22Rv1 (cell line): Measurements from ENCODE around the gene ZNF609.

Source experiments
- H3K27ac ChIP-seq: fragments of 450-650 bp; 2 replicates; pipeline ENCODE4 v1.5.1; 2017
- ZFX ChIP-seq: fragments of 450-650 bp; IDR thresholded peaks from 2 replicates; pipeline ENCODE4 v1.6.1; 2017; ENCODE audit warnings: antibody characterized with exemption, borderline replicate concordance
- TF ChIP-seq, protein P1 (sequence below): fragments of 450-650 bp; IDR thresholded peaks from 2 replicates; pipeline ENCODE4 v1.5.1; 2017; ENCODE audit warnings: mild to moderate bottlenecking

ZNF609 gene

GRCh38 chr15:64687688-64688087 lies 227.3 kb downstream of the ZNF609 start:
- H3K27ac ChIP-seq = no peak overlapping the region
- TF ChIP-seq ZFX = no peak
- TF ChIP-seq, protein P1, sequence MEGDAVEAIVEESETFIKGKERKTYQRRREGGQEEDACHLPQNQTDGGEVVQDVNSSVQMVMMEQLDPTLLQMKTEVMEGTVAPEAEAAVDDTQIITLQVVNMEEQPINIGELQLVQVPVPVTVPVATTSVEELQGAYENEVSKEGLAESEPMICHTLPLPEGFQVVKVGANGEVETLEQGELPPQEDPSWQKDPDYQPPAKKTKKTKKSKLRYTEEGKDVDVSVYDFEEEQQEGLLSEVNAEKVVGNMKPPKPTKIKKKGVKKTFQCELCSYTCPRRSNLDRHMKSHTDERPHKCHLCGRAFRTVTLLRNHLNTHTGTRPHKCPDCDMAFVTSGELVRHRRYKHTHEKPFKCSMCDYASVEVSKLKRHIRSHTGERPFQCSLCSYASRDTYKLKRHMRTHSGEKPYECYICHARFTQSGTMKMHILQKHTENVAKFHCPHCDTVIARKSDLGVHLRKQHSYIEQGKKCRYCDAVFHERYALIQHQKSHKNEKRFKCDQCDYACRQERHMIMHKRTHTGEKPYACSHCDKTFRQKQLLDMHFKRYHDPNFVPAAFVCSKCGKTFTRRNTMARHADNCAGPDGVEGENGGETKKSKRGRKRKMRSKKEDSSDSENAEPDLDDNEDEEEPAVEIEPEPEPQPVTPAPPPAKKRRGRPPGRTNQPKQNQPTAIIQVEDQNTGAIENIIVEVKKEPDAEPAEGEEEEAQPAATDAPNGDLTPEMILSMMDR = no peak

GRCh38 chr15:64688770-64689169 lies 228.4 kb downstream of the ZNF609 start:
- no peak overlapping the region for H3K27ac ChIP-seq
- TF ChIP-seq ZFX = no peak
- TF ChIP-seq, protein P1 = no peak

DNA sequence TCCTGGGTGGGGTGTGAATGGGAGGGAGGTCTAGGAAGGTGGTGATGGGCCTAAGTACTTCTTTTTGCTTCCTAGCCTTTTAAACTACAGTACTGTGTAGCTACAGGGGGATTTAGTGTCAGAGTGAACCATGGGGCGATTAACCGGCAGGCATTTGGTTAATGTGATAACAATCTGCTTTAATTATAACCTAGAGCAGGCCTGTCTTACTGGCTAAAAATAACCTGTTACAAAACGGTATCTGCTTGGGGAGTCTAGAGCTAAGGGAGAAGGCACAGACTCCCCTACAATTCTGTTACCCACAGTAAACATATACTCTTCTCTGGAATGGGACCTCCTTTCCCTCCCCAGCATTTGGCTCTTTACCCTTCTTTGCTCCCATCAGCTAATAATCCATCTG lies 229.6 kb downstream of the ZNF609 start:
- TF ChIP-seq, protein P1 = no peak
- no peak for TF ChIP-seq ZFX
- no peak overlapping the region for H3K27ac ChIP-seq

- TF ChIP-seq, protein P1 = no peak
- TF ChIP-seq ZFX = no peak
- H3K27ac ChIP-seq = no peak overlapping the region
Observed at GRCh38 chr15:64690578-64691296, 230.4 kb downstream of the ZNF609 start.

DNA sequence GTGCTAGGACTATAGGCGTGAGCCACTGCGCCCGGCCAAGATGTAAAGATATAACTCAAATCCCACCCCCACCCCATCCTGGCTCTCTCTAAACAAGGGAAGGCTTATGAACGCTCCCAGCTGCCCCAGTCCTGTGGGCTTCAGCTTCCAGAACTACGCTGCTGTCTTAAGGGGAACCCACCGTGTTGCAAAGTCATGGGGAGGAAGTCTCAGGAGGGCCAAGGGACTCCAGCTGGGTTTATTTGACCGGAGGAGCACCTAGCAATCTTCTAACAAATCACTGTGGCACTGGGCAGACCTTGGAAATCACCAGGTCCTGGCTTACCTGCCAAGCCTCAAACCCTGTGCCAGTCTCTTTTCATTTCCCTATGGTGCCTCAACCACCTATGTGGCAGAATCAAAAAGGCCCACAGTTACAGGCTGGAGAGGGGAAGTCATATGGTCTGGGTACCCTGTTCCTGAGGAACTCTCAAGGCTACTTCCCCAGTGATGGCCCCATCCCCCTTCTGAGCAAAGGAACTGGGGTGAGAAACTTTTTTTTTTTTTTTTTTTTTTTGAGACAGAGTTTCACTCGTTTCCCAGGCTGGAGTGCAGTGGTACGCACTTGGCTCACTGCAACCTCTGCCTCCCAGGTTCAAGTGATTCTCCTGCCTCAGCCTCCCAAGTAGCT lies 231.7 kb downstream of the ZNF609 start:
- TF ChIP-seq, protein P1 = no peak
- TF ChIP-seq ZFX = no peak
- no peak overlapping the region for H3K27ac ChIP-seq

DNA sequence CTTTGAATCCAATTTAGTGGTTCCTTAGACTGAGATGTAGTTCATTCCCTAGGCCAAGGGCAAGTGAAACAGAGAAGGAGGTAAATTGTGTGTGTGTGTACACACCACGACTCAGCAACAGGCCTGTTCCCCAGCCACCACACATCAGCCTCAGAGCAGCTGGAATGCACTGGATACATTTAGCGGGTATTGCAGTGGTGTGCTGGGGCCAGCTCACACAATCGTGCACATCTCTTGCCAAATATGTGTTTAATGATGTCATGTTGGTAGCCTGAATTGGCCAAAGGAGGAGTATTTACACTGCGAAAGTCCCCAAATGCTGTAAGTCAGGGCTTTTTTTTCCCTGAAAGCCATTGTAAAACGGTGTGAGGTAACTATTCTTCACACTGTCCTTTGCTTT lies 232.8 kb downstream of the ZNF609 start:
- no peak for TF ChIP-seq ZFX
- TF ChIP-seq, protein P1 = no peak
- no peak overlapping the region for H3K27ac ChIP-seq

- TF ChIP-seq ZFX = no peak
- TF ChIP-seq, protein P1 = no peak
- H3K27ac ChIP-seq = no peak overlapping the region
Observed at GRCh38 chr15:64694816-64695215, 234.4 kb downstream of the ZNF609 start.
